GM20000 (cell line): ENCODE measurements around the gene CAP2.

Experiments
- DNase-seq: peaks from one replicate; pipeline ENCODE4 v3.0.0; 2012; ENCODE audit warnings: low spot score
- CTCF ChIP-seq: IDR thresholded peaks from 2 replicates; pipeline ENCODE4 v1.5.1; 2012; ENCODE audit warnings: mild to moderate bottlenecking, control low read depth; ENCODE audit errors: extremely low read depth, missing control alignments

Gene CAP2

GRCh38 chr6:17602888-17603287 lies 209.5 kb downstream of the CAP2 start:
- DNase-seq: no peak
- TF ChIP-seq CTCF: no peak

GRCh38 chr6:17606606-17607005 lies 213.2 kb downstream of the CAP2 start:
- TF ChIP-seq CTCF: no peak

More at GRCh38 chr6:17606606-17607005, 213.2 kb downstream of the CAP2 start:
- no peak for DNase-seq
